DOHH2 (cell line): ENCODE results near the gene FBXW12.

ENCODE experiments used
- H3F3A ChIP-seq: fragments of 200-600 bp; sonication (generic), shearing (Covaris generic); 2 replicates; pipeline ENCODE4 v1.6.0; 2016; ENCODE audit warnings: antibody characterized with exemption, mild to moderate bottlenecking; ENCODE audit not compliant: control insufficient read depth, insufficient read depth
- H3K27ac ChIP-seq: fragments of 200-600 bp; sonication (generic); 2 replicates; pipeline ENCODE4 v1.5.1; 2014; ENCODE audit warnings: low read depth, mild to moderate bottlenecking, low read length, moderate library complexity
- H3K27me3 ChIP-seq: fragments of 200-600 bp; sonication (generic); 2 replicates; pipeline ENCODE4 v1.6.1; 2014; ENCODE audit warnings: mild to moderate bottlenecking, low read length, mixed read lengths; ENCODE audit not compliant: control insufficient read depth
- H3K36me3 ChIP-seq: fragments of 200-600 bp; sonication (generic); 2 replicates; pipeline ENCODE4 v1.6.1; 2014; ENCODE audit warnings: mild to moderate bottlenecking, low read length, moderate library complexity, mixed read lengths; ENCODE audit not compliant: control insufficient read depth
- H3K4me1 ChIP-seq: fragments of 200-600 bp; sonication (generic); 2 replicates; pipeline ENCODE4 v1.6.1; 2014; ENCODE audit warnings: mild to moderate bottlenecking, low read length, mixed read lengths; ENCODE audit not compliant: control insufficient read depth
- H3K4me2 ChIP-seq: fragments of 200-600 bp; sonication (generic); 2 replicates; pipeline ENCODE4 v1.6.0; 2014; ENCODE audit warnings: mild to moderate bottlenecking, low read length, moderate library complexity
- H3K4me3 ChIP-seq: fragments of 200-600 bp; sonication (generic); 2 replicates; pipeline ENCODE4 v1.5.1; 2014; ENCODE audit warnings: mild to moderate bottlenecking, low read length, mixed read lengths
- H3K79me2 ChIP-seq: fragments of 200-600 bp; sonication (generic); 2 replicates; pipeline ENCODE4 v1.6.1; 2014; ENCODE audit warnings: mild to moderate bottlenecking, low read length, mixed read lengths; ENCODE audit not compliant: control insufficient read depth
- H3K9me2 ChIP-seq: fragments of 200-600 bp; sonication (generic); replicated peaks from 2 replicates; pipeline ENCODE4 v1.6.1; 2014; ENCODE audit warnings: mild to moderate bottlenecking, low read length, mixed read lengths; ENCODE audit not compliant: control insufficient read depth
- H3K9me3 ChIP-seq: fragments of 200-600 bp; sonication (generic); 2 replicates; pipeline ENCODE4 v1.6.1; 2014; ENCODE audit warnings: antibody characterized with exemption, low read length, mixed read lengths; ENCODE audit not compliant: control insufficient read depth, insufficient read depth
- H4K20me1 ChIP-seq: fragments of 200-600 bp; sonication (generic); 2 replicates; pipeline ENCODE4 v1.6.0; 2014; ENCODE audit warnings: low read depth, mild to moderate bottlenecking, antibody characterized with exemption, low read length, moderate library complexity; ENCODE audit not compliant: control insufficient read depth, insufficient read depth
- CTCF ChIP-seq: fragments of 200-600 bp; sonication (generic); IDR thresholded peaks from one replicate; pipeline ENCODE4 v1.5.1; 2014; ENCODE audit warnings: antibody characterized with exemption, mild to moderate bottlenecking, low read depth, low read length; ENCODE audit not compliant: poor library complexity, severe bottlenecking
- EZH2phosphoT487 ChIP-seq: fragments of 200-600 bp; sonication (generic); IDR thresholded peaks from 2 replicates; pipeline ENCODE4 v1.6.1; 2017; ENCODE audit warnings: borderline replicate concordance, mild to moderate bottlenecking, antibody characterized with exemption, low read length, moderate library complexity, mixed read lengths

FBXW12 gene

GRCh38 chr3:48353987-48354386, 18.0 kb upstream of the FBXW12 start:
- H4K20me1 ChIP-seq = no peaks in the 10 kb centered on the region
- H3K4me1 ChIP-seq = peaks cover 8% of the 10 kb centered on the region
- no peaks in the 10 kb centered on the region for H3F3A ChIP-seq
- no peaks in the 10 kb centered on the region for H3K36me3 ChIP-seq
- no peaks in the 10 kb centered on the region for H3K79me2 ChIP-seq
- TF ChIP-seq CTCF (no peak), EZH2phosphoT487 (no peak)
- no peak overlapping the region for H3K4me3 ChIP-seq
- H3K4me2 ChIP-seq = no peak overlapping the region
- no peaks in the 10 kb centered on the region; the same call in 1 of the 2 replicates for H3K27me3 ChIP-seq
- H3K9me3 ChIP-seq = peaks cover 20% of the 10 kb centered on the region
- no peak overlapping the region for H3K27ac ChIP-seq
- no peaks in the 10 kb centered on the region for H3K9me2 ChIP-seq

GRCh38 chr3:48356419-48356818, 15.6 kb upstream of the FBXW12 start:
- Histone ChIP-seq H3K36me3 (no peaks in the 10 kb centered on the region), H3K4me2 (no peak overlapping the region), H3K9me3 (peaks cover 23% of the 10 kb centered on the region), H3F3A (no peaks in the 10 kb centered on the region), H3K4me3 (no peak overlapping the region), H3K9me2 (no peaks in the 10 kb centered on the region), H3K27ac (no peak overlapping the region), H3K79me2 (no peaks in the 10 kb centered on the region), H3K4me1 (no peaks in the 10 kb centered on the region), H3K27me3 (no peaks in the 10 kb centered on the region), H4K20me1 (no peaks in the 10 kb centered on the region)
- no peak for TF ChIP-seq CTCF
- TF ChIP-seq EZH2phosphoT487 = no peak

- Histone ChIP-seq H4K20me1 (no peaks in the 10 kb centered on the region), H3K4me2 (no peak overlapping the region), H3K4me3 (no peak overlapping the region), H3K27me3 (peaks cover 3% of the 10 kb centered on the region; the same call in 1 of the 2 replicates), H3F3A (no peaks in the 10 kb centered on the region), H3K9me2 (no peaks in the 10 kb centered on the region), H3K4me1 (no peaks in the 10 kb centered on the region), H3K79me2 (no peaks in the 10 kb centered on the region), H3K27ac (no peak overlapping the region), H3K9me3 (peaks cover 25% of the 10 kb centered on the region), H3K36me3 (no peaks in the 10 kb centered on the region)
- TF ChIP-seq CTCF (no peak), EZH2phosphoT487 (no peak)
Measured at GRCh38 chr3:48361928-48362327, 10.1 kb upstream of the FBXW12 start.

- peaks cover 3% of the 10 kb centered on the region; the same call in 1 of the 2 replicates for H3K27me3 ChIP-seq
- no peaks in the 10 kb centered on the region for H4K20me1 ChIP-seq
- H3K9me2 ChIP-seq = no peaks in the 10 kb centered on the region
- no peak overlapping the region for H3K27ac ChIP-seq
- H3K36me3 ChIP-seq = no peaks in the 10 kb centered on the region
- no peak overlapping the region for H3K4me3 ChIP-seq
- no peaks in the 10 kb centered on the region for H3F3A ChIP-seq
- H3K79me2 ChIP-seq = no peaks in the 10 kb centered on the region
- no peak for TF ChIP-seq CTCF
- no peak for TF ChIP-seq EZH2phosphoT487
- peaks cover 5% of the 10 kb centered on the region for H3K9me3 ChIP-seq
- H3K4me1 ChIP-seq = no peaks in the 10 kb centered on the region
- no peak overlapping the region for H3K4me2 ChIP-seq
Measured at GRCh38 chr3:48364840-48365239, 7.2 kb upstream of the FBXW12 start.
